Stimulated activated CD4-positive, alpha-beta T cell treated with anti-CD3 and anti-CD28 coated beads, TNF-alpha, amount 100 ng/mL, for 48 hours (primary cell): ENCODE measurements around the gene SRSF7.

Source experiments
- DNase-seq, 3 donors: peaks; one replicate each; pipeline ENCODE4 v3.0.0-alpha.2; 2020; ENCODE audit warnings: low read depth in 3 of 3

The SRSF7 gene

DNA sequence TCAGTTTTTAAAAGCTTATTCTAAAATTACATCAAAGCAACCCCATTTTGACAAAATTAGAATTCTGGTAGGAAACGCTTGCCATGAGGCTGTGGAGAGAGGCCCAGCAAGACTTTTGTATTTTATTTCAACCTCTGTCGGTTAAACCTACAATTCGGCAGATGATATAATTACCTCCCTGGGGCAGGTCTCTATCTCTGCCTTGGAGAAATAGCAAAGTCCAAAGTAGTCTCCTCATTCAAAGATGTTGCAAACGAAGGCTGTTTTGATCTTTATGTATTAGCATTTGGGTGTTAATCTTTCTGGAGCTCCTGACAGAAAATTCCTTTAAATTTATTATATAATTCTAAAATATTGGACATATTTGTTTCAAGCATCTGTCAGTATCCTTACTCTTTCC, 49.6 kb downstream of the SRSF7 start:
- no peak for DNase-seq

DNA sequence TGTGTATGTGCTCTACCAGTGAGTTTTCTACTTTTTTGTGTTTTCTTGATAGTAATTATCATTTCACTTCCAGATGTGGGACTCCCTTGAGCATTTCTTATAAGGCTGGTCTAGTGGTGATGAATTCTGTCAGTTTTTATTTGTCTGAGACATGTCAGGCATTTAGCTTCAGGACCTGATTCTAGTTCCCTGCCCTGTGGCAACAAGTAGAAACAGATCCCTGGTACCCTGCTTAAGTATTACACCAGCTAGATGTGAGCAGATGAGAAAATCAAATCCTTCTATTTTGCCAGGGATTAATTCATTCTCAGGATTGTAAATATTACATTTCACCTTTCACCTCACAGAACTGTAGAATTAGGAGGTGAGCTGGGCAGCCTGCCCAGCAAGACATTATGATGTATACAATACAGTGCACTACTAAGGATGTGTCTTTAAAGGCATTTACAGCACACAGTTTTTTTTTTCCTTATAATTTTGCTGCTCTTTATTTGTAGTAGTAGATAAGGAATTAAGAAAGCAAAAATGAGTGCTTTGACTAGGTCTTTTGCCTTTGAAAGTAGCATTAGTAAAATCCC, 50.2 kb downstream of the SRSF7 start:
- no peak for DNase-seq

DNA sequence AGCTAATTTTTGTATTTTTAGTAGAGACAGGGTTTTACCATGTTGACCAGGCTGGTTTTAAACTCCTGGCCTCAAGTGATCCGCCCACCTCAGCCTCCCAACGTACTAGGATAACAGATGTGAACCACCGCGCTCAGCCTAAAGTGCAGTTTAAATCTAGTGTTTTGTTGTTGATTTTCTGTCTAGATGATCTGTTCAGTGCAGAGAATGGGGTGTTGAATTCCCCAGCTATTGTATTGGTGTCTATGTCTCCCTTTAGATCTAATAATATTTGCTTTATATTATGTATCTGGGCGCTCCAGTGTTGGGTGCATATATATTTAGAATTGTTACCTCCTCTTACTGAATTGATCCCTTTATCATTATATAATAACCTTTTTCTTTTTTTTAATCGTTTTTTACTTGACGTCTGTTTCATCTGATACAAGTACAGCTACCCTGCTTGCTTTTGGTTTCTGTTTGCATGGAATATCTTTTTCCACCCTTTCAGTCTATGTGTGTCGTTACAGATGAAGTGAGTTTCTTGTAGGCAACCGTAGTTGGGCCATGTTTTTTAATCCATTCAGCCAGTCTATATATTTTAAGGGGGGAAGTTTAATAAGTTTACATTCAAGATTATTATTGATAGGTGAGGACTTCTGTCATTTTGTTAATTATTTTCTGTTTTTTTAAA, 50.9 kb downstream of the SRSF7 start:
- no peak for DNase-seq

DNA sequence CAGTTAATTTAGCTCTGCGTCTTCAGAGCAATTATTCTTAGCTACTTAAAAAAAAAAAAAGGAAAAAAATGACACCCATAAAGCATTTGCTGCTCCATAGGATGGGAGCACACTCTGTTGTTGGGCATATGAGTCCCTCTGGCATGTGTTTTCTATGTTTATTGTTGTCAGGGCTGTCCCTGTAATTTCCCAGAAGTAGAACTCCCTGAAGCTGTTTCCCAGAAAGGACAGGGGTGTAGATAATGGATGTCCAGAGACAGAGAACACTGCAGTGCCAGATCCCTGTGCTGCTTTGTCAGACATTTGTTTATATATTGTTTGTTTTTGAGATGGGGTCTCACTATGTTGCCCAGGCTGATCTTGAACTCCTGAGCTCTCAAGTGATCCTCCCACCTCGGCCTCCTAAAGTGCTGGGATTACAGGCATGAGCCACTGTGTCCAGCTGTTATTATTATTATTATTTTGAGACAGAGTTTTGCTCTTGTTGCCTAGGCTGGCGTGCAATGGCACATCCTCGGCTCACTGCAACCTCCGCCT, 52.6 kb downstream of the SRSF7 start:
- no peak for DNase-seq

DNA sequence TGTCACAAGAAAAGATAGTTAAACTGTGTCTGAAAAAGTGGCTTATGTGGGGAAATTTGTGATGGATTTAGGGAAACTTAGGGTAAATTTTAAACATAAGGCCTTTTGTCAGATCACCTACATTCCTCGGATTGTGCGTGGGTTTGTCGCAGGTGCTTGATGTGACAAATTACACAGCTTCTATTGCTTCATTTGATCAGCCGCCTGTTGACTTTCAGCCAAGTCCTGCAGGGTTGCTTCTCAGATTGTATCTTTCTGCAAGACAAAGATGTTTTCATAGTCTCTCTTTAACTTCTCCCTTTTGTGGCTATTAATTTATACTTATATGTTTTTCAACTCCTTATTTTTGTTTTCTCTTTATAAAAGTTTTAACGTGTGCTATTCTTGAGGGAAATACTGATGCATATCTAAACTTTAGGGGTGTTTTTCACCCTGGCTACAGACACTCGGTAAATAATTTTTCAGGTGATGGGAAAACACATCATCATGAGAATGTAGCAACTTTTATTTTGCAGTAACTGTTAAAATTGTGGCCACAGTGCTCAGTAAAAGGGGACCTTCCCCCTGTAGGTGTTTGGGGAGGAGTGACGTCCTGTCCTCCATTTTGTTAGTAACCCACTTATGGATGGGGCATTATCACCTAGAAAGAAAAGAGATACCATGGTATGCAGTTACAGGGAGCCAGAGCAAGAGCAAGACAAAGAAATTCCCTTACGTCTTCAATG, 53.9 kb downstream of the SRSF7 start:
- DNase-seq: no peak
